ENCODE data around the gene CCDC6.
"Not testable (repeated sequence)": the region's sequence is repeated elsewhere in the genome, so short reads cannot be mapped to it uniquely, and the experiment has no call there.

The CCDC6 gene

DNA sequence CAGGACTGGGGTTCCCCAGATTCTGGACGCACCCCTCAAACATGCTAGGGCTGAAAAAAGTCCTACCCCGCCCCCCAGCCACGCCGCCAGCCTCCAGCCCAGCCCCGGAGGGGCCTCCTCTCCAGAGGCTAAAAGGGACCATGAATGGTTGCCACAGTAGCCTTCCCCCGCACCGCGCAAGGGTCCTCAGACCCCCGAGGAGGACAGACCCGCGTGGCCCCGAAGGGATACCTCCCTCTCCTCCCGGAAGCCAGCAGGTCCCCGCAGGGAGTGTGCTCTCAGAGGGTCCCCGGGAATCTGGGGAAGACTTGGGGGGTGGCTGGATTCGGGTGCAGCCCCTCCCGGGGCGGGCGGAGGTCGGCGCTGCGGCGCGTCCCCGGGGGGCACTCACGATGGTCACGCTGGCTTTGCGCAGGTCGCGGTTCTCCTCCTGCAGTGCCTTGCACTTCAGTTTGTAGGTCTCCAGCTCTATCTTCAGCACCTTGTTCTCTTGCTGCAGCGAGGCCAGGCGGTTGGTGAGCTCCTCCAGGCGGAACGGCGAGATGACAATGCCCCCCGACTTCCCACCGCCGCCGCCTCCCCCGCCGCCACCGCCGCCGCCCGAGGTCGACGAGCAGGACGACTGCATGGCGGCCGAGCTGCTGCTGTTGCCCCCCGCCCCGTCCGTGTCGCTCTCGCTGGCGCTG is 482 bp downstream of the CCDC6 start:
- FAIRE-seq: no peak
- DNase-seq (ENCODE audit: insufficient read length, low spot score): no peak

DNA sequence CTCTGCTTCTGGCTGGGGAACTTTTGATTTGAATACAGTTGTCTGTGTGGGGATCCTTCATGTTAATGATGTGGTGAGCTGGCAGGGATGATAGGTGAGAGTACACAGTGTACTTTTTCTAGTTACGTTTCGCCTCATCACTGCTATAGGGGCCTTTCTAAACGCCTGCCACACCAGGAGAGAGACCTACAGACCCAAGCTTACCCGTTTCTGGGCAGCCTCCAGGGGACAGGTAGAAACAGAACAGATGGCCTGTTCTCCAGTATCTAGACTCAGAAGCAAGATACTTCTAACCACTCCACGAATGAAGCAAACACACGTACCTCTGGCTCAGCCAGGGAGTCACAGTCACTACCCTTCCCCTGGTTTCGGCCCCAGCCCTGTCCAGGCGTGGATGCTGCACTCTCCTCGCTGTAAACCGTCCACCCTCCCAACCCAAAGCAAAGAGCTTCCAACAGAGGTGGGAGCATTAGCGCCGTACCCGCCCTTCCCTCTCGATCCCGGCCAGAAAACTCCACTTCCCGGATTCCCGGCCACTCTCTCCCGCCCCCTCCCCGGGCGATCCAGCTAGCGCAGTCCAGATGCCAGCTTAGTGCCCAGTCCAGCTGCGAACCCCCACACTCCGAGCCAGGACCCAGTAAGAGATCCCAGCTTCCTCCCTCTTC is 1.2 kb downstream of the CCDC6 start:
- DNase-seq (ENCODE audit: insufficient read length, low spot score) (no peak), FAIRE-seq (no peak)

DNA sequence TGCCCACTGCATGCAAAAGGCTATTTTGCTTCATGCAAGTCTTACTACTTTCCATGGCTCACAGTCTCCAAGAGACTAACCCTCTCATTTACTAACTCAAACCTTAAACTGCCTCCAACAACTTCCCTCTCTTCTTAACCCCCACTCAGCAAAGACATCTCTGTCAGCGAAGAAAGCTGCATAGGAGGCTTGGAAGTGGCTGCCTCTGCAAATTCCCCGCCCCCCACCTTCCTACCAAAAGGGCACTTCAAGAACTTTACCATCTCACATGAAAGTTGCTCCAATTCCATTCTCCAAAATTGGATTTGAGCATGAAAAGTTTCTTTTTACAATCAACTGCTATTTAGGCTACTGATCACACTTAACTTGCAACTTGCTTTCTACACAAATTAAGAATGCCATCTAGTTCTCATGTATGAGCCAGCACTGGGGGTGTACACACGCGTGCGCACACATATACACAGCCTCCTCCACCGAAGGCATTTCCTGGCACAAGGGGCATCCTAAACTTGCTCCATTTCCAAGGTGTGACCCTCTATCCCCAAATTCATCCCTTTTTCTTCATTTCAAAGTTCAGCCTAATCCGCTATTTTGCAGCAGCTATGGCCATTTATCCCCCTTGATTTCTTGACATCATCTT is 1.8 kb downstream of the CCDC6 start:
- FAIRE-seq: no peak
- no peak for DNase-seq (ENCODE audit: insufficient read length, low spot score)

DNA sequence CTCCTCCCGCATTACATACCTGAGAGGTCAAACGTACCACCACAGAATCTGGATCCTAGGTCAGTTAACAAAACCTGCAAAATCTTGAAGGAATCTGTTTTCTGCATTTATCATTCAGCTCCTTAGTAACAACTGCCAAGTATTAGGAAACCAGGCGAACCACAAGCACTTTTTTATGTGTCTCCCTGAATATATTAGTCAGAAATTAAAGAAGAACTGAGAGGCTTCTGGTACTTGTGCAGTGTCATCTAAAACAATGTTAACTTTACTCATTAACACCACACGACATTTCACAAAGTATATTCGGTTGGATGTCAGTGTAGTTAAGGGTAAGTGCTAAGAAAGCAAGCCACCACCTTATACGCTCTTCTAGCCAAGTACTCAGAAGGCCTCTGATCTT is 2.5 kb downstream of the CCDC6 start:
- no peak for FAIRE-seq
- no peak for DNase-seq (ENCODE audit: insufficient read length, low spot score)

DNA sequence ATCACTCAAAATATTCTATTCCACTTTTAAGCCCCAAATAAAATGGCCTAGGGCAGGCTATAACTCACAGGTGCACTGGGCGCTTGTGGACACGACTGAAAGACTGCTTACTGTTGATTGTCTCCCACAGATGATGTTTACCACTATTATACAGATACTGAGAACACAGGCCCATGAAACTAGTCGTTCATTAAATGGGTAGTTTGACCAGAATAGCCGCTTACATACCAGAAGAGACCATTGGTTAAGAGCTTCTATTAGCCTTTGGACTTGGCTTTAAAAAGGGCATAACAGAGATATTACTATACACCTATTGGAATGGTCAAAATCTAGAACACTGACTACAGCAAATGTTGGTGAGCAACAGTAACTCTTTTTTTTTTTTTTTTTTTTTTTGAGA is 4.3 kb downstream of the CCDC6 start:
- FAIRE-seq (no peak), DNase-seq (ENCODE audit: insufficient read length, low spot score) (no peak)

DNA sequence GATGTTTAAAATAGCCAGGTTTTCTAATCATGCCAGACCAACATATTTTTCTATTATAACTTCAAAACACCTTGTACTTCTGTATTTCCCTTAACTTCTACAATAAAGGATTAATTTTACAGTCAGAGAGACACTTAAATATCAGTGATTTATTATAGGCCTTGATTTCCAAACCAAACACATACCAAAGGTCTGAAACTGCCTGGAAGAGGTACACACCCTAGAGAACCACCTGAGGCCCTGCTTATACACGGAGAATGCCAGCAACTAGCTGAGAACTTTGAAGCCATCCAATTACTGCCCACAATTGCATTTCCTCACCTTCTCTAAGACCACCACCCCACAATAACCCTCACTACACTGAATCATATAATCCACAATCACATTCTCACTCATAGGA is 4.9 kb downstream of the CCDC6 start:
- FAIRE-seq: no peak

DNA sequence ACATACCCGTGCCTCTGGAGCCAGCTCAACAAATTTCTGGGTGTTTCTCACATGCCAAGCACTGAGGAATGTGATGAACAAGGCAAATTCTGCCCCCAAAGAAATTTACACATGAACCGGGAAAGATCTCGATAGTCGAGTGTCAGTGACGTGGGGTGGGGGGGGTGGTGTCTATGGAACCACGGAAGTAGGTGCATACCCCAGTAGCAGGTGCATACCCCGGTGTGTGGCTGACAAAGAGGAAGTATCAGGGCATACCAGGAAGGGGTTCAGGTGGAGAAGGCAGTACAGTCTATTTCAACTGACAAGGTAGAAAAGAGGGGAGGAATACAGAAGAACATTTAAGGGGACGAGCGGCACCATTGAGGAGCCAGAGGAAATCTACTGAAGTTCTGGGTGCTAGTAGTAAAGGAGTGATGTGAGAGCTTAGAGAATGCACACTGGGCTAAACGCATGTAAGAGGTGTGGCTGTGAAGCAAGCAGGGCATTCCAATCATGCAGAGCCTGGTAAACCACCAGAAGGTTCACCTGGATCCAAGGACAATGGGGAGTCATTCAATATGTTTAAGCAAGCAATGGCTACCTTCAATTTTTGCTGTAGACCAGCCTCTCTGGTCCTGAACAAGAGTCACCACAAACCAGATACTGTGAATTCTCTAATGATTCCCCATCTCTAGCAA is 6.2 kb downstream of the CCDC6 start:
- no peak for FAIRE-seq
- DNase-seq (ENCODE audit: insufficient read length, low spot score): no peak

More for the DNA sequence above, 4.9 kb downstream of the CCDC6 start:
- no peak for DNase-seq (ENCODE audit: insufficient read length, low spot score)

DNA sequence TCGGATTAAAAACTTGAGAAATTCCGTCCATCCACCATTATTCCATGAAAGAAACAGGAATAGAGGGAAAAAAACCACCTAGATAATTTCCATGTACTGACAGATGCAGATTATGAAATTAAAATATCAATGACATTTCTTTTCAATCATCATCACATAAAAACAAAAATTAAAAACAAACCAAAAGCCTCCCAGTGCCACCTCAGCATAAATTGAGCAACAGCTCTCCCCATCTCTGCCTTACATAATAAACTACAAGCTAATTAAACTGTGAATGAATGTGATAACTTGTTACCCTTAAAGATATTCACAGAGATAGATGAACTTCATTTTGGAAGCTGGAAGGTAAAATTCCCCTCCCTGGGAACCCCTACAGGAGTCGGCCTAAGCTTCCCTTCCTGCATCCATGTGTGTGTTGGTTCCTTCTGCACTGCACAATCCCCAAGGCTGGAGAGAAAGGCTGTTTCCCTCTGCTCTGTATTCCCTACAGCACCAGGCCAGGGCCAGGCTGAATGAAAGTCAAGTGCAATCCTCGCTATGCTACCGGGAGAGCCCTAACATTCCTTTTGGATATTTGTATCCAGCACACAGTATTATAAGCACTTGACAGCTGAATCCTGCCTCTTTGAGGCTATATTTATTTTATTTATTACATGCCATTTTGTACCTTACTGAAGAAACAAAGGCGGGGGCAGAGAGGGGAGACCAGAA is 8.1 kb downstream of the CCDC6 start:
- no peak for FAIRE-seq
- DNase-seq (ENCODE audit: insufficient read length, low spot score): no peak

DNA sequence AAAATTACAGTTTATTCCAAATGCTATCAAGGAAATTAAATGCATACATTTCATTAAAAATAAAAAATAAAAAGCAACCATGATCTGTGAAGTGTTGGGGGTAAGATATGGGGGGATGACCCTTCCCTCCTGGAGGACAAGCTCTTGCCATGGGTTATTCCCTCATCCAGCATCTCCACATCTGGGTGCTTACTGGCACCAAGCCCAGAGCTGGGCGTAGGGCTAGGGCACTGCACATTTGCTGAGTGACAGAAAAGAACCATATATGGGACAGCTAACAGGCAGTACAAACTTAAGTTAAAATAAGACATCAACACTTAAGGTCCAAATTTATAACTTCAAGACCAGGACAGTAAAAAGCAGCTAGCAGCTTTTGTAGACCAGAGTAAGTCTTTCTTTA is 10.2 kb downstream of the CCDC6 start:
- FAIRE-seq (no peak), DNase-seq (ENCODE audit: insufficient read length, low spot score) (no peak)

DNA sequence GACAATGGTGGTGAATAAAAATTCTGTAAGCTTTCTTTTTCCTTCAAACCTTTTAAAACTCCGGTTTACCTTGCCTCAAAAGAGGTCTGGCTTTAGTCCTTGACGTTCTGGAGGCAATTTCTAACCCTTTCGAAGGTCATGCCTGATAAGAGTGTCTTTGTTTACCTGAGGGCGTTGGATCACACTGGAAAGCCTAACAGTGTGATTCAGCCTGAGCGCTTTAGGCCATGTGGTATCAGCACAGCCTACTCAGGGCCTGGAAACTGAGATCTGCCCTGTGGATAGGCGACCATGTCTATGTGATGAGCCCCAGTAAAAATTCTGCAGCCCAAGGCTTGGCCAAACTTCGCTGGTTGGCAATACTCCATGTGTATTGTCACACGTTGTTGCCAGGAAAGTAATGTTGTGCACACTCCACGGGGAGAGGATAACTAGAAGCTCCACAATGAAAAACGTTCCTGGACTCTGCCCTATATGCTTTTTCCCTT is 10.7 kb downstream of the CCDC6 start:
- DNase-seq (ENCODE audit: insufficient read length, low spot score) (no peak), FAIRE-seq (no peak)

DNA sequence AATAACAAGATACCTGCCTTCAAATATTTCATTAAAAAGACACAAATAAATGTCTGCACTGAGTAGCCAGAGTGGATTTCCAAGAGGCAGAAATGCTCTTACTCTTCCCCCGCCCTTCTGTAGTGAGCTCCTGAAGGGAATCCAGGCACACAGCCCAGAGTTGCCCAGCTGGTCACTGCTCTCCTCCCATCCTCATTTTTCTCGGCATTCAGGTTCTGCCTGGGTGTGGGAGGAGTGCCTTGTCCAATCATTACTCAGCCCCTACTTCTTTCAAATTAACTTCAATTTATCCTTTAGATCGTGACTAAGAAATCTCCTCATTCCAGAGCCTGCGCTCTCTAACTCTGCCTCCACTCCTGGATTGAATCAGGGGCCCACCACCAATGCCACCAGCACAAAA is 12.2 kb downstream of the CCDC6 start:
- no peak for FAIRE-seq
- DNase-seq (ENCODE audit: insufficient read length, low spot score): no peak

DNA sequence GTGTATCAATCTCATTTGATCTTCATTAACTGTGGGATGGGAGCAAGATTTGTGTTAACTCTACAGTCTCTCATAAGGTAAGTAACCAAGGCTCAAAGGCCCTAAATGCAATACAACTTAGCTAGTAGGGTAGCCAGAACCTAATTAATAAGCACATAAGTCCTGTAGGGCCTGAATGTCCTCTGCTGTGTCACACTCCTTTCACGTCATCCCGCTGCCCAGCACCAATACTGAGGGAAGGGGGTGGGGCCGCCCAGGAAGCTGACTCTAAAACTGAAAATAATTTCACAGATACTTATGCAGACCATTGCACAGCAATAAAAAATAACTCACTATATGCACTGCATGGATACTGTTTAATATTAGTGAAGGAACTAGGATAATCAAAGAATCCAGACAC is 13.7 kb downstream of the CCDC6 start:
- no peak for FAIRE-seq
- no peak for DNase-seq (ENCODE audit: insufficient read length, low spot score)

DNA sequence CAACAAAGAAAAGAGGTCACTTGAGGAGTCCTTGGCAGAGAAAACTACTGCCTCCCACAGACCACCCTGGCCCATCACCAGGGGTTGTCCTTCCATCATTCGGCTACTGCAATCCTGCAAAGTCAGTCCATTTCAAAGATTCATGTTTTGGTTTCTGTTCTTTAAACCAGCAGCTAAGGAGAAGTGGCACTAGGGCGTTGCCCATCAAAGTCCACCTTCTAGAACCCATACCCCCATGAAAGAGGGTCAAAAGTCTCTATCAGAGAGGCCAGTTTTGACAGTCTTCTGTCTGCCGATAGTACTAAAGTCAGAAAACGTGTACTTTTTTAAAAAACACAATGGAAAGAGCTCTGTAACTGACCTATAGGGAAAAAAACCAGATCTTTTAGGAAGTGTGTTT is 14.4 kb downstream of the CCDC6 start:
- no peak for DNase-seq (ENCODE audit: insufficient read length, low spot score)
- no peak for FAIRE-seq

DNA sequence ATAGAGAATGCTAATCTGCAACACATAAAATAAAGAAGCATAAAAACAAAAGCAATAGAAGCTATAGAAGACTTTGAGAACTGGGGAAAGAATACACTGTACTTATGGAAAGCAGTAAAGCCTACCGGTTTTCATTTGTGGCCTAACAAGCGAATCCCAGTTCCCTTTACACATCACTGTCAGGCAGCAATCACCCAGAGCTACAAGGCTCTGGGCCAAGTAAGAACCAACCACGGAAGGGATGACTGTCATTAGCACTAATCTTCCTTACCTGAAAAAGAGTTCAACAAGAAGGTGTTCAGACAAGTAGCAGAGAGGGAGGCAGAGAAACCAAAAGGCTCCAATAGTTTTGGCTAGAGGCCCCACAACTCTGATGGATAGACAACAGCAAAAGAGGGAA is 15.0 kb downstream of the CCDC6 start:
- FAIRE-seq: no peak
- DNase-seq (ENCODE audit: insufficient read length, low spot score): no peak

DNA sequence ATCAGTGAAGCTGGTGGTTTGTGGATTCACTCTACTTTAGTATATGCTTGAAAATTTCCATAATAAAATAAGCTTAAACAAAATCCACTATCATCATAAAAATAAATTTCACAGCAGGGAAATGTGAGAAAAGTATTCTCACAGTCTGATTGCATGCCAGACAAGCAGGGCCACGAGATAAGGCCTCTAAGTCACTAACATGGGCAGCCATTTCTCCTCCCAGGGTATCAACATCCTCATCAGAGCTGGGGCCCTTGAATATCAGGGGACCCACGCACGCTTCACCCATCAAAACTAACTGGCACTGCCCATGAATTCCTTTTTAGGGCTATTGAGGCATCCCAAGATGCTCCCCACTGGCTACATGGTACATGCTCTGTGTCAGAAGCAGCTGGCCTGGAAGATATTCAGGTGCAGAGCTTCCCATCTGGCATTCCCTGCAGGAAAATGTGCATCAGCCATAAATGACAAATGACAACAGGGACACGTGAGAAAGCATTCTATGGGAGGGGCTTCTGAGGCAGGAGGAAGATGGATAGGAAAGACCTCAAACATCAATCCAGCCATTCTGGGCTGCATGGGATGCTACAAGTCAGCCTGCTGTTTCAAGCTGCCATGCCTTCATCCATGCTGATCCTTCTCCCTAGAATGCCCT is 17.4 kb downstream of the CCDC6 start:
- FAIRE-seq (no peak), DNase-seq (ENCODE audit: insufficient read length, low spot score) (no peak)

DNA sequence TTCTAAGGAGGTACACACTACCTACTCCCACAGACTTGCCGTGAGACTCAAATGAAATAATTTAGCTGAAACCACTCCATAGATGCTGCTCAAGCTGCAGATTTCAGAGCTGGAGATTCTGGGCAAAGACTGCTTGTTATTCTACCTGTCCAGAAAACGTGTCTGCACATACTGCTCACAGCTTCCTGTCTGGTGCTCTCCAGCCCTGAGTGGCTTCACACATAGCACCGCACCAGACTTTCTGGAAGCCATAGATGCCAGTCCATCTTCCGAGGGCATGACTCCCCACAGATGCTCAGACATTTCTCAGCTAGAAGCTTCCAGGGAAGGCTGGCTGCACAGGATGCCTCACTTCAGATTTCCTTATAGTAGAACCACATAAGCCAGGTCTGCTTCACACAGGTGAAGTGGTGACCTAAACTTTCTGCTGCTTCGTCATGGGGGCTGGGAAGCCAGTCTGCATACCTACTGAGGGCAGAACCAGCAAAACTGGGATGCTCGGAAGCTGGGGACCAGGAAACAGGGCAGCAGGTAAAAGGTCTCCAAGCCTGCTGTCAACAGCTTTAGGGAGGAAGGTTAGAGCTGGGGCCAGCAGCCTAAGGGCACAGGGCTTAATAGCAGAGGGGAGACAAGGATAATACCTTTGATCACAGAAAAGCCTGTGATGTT is 18.2 kb downstream of the CCDC6 start:
- DNase-seq (ENCODE audit: insufficient read length, low spot score): no peak
- no peak for FAIRE-seq

DNA sequence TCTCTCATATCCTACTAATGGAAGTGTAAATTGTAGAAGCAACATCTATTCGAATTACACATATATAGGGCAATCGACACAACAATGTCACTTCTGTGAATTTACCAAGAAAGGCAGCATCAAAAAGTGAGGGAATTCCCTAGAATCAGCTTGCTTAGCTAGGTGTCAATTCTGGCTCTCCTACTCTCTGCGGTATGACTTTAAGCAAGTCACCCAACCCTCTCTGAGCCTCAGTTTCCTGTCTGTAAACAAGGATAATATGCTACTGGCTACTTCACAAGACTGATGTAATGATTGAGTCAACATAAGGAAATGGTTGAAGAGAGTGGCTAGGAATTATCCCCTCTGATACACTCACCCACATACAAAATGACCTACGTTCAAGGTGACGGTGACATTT is 19.4 kb downstream of the CCDC6 start:
- DNase-seq (ENCODE audit: insufficient read length, low spot score) (no peak), FAIRE-seq (no peak)

DNA sequence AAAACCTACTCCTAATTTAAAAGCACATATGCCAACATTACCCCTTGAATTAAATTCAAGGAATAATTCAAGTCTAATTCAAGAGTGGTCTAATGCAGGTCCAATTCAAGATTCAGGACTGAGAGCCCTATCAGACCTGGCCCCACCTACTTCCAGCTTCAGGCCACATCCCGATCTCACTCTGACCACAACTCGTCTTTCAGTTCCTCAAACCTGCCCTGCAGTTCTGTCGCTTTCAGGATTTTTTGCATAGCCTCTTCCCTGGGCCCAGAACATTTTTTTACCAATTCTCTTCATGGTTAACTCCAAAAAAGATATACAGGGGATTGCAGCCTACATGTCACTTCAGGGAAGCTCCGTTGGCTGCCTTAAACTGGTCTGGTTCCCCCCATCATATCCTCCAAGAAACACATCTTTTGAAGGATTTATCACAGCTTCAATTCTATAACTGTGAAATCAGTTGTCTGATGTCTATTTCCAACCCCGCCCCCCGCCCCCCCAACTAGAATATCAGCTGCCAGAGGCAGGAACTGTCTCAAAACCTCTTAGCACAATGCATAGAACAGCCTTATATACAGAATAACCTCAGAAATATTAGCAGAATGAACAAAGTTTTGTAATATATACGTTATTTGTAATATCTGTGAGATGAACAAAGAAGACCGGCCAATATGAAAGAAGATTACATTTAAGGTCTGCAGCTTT is 20.8 kb downstream of the CCDC6 start:
- no peak for DNase-seq (ENCODE audit: insufficient read length, low spot score)
- FAIRE-seq: no peak

DNA sequence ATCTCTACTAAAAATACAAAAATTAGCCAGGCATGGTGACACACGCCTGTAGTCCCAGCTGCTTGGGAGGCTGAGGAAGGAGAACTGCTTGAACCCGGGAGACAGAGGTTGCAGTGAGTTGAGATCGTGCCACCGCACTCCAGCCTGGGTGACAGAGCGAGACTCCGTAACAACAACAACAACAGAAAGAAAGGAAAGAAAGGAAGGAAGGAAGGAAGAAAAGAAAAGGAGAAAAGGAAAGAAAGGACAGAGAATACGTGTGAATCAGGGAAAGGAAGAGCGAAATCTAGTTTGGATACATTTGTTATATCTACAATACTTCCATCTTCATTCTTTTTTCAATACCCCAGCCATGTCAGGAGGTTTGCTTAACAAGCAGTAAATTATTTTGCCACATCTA is 21.5 kb downstream of the CCDC6 start:
- DNase-seq (ENCODE audit: insufficient read length, low spot score); FAIRE-seq: not testable (repeated sequence)
